ENCODE data around the gene ADPRH. TPM values are rescaled to one million over a fixed set of nuclear protein-coding genes. Genes with fewer than 3 reads are reported as not detected.

Gene ADPRH
- total RNA-seq, result 7.2 and 8.3 TPM in 2 replicates

DNA sequence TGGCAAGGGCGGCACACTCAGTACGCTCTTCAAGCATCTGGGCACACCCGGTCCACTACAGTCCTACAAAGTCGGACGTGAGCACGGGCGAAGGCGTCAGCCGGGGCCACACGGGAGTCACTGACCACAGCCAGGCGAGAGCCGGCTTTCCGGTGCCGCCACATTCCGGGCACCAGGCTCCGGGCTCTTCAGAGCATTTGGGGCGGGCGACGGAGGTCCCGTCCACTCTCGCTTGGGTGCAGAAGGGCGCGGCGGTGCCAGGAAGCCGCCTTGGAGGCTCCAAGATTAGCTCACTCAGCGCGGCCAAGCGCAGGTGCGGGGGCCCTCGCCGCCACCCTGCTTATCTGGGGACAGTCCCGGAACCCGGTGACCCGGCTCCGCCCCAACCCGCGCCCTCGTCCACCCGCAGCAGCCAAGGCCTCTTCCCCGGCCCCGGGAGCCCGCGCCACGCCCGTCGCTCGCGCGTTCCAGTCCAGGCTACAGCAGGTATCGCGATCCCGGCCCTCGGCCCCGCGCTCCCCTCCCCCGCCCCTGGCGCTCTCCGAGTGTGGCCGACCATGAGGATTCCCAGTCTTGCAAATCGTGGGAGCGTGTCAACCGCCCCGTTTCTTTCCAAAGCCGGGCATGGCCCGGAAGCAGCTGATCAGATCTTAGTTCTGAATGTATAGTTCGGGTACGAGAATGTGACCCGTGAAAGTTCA is at the start of gene ADPRH:
TSS of gene ADPRH (plus strand) at position 127 of the 701 bp plus-strand sequence. CDS start 2,678 bp downstream, outside the sequence.
- TF ChIP-seq, protein P1, sequence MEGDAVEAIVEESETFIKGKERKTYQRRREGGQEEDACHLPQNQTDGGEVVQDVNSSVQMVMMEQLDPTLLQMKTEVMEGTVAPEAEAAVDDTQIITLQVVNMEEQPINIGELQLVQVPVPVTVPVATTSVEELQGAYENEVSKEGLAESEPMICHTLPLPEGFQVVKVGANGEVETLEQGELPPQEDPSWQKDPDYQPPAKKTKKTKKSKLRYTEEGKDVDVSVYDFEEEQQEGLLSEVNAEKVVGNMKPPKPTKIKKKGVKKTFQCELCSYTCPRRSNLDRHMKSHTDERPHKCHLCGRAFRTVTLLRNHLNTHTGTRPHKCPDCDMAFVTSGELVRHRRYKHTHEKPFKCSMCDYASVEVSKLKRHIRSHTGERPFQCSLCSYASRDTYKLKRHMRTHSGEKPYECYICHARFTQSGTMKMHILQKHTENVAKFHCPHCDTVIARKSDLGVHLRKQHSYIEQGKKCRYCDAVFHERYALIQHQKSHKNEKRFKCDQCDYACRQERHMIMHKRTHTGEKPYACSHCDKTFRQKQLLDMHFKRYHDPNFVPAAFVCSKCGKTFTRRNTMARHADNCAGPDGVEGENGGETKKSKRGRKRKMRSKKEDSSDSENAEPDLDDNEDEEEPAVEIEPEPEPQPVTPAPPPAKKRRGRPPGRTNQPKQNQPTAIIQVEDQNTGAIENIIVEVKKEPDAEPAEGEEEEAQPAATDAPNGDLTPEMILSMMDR (IDR thresholded peaks at IDR 0.05; ENCODE audit: extremely low read depth, low read depth, low read length), result no peak
- Histone ChIP-seq H3K27ac (ENCODE audit: low read depth, low read length) (peak within 1 kb of the TSS; percentile 79), H3K27me3 (ENCODE audit: insufficient read depth, low read length) (no peaks in the 10 kb centered on the region), H3K36me3 (ENCODE audit: insufficient read depth, low read length) (no peaks in the 10 kb centered on the region), H3K4me1 (ENCODE audit: insufficient read depth, low read length) (peaks cover 12% of the 10 kb centered on the region), H3K79me2 (ENCODE audit: insufficient read depth, low read length) (no peaks in the 10 kb centered on the region), H4K20me1 (ENCODE audit: insufficient read depth, low read length) (no peaks in the 10 kb centered on the region), H3K9me3 (ENCODE audit: low read depth, low read length) (no peaks in the 10 kb centered on the region), H3K4me3 (ENCODE audit: insufficient read depth, low read length) (peak within 1 kb of the TSS; percentile 79), H3K4me2 (ENCODE audit: insufficient read depth, low read length) (peak within 1 kb of the TSS; percentile 84), H2AFZ (ENCODE audit: low read length) (peak within 1 kb of the TSS; percentile 96)
- peak; percentile 96 for DNase-seq (ENCODE audit: insufficient read length, low spot score, missing footprints)

DNA sequence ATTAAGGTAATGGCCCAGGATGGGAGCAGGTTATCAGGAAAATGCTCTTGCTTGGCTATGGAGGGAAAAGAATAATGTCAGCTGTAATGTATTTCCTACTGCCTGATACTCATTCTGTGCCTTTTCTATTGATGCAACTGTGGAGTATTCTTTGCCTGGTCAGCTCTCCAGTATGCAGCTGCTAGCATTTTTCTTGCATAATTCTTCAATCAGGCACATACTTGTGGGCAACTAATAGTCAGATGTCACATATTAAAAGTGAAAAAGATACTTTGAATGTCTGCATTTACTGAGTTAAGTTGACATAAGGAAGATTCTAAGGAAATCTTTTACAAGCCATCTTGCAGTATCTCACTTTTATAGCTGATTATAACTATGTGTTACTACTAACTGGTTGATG is 49.4 kb upstream of the ADPRH start:
- DNase-seq (ENCODE audit: insufficient read length, low spot score, missing footprints), result peak; percentile 38
- Histone ChIP-seq H3K4me2 (ENCODE audit: insufficient read depth, low read length) (peak overlapping the region; percentile 55), H3K27me3 (ENCODE audit: insufficient read depth, low read length) (no peaks in the 10 kb centered on the region), H3K4me3 (ENCODE audit: insufficient read depth, low read length) (no peak overlapping the region), H3K9me3 (ENCODE audit: low read depth, low read length) (no peaks in the 10 kb centered on the region), H3K79me2 (ENCODE audit: insufficient read depth, low read length) (no peaks in the 10 kb centered on the region), H3K4me1 (ENCODE audit: insufficient read depth, low read length) (peaks cover 11% of the 10 kb centered on the region), H3K36me3 (ENCODE audit: insufficient read depth, low read length) (peaks cover 6% of the 10 kb centered on the region), H2AFZ (ENCODE audit: low read length) (peak overlapping the region; percentile 29), H3K27ac (ENCODE audit: low read depth, low read length) (peak overlapping the region; percentile 24), H4K20me1 (ENCODE audit: insufficient read depth, low read length) (no peaks in the 10 kb centered on the region)
- TF ChIP-seq, protein P1 (IDR thresholded peaks at IDR 0.05; ENCODE audit: extremely low read depth, low read depth, low read length), result no peak

DNA sequence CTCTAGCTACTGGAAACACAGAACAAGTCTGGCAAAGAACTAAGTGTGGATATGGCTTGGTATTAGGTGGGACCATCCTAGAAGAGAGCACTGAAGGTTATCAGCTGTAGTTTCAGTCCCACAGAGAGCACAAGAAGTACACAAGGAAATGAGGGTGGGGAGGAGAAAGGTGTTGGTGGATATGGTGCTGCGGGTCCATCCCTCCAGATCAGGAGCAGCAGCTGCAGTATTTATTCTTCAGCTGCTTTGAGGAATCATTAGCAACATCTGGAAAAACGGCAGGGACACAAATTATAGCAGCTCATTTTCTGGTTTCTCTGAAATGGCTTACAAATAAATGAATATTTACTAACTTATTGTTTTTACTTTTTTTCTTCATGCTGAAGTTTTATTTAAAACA is 48.8 kb upstream of the ADPRH start:
- Histone ChIP-seq H2AFZ (ENCODE audit: low read length) (no peak overlapping the region), H3K9me3 (ENCODE audit: low read depth, low read length) (no peaks in the 10 kb centered on the region), H3K4me3 (ENCODE audit: insufficient read depth, low read length) (no peak overlapping the region), H3K36me3 (ENCODE audit: insufficient read depth, low read length) (peaks cover under 1% of the 10 kb centered on the region), H4K20me1 (ENCODE audit: insufficient read depth, low read length) (no peaks in the 10 kb centered on the region), H3K27ac (ENCODE audit: low read depth, low read length) (peak overlapping the region; percentile 24), H3K4me1 (ENCODE audit: insufficient read depth, low read length) (peaks cover 11% of the 10 kb centered on the region), H3K79me2 (ENCODE audit: insufficient read depth, low read length) (no peaks in the 10 kb centered on the region), H3K4me2 (ENCODE audit: insufficient read depth, low read length) (peak overlapping the region; percentile 55), H3K27me3 (ENCODE audit: insufficient read depth, low read length) (no peaks in the 10 kb centered on the region)
- TF ChIP-seq, protein P1 (IDR thresholded peaks at IDR 0.05; ENCODE audit: extremely low read depth, low read depth, low read length), result no peak
- peak; percentile 1 for DNase-seq (ENCODE audit: insufficient read length, low spot score, missing footprints)

DNA sequence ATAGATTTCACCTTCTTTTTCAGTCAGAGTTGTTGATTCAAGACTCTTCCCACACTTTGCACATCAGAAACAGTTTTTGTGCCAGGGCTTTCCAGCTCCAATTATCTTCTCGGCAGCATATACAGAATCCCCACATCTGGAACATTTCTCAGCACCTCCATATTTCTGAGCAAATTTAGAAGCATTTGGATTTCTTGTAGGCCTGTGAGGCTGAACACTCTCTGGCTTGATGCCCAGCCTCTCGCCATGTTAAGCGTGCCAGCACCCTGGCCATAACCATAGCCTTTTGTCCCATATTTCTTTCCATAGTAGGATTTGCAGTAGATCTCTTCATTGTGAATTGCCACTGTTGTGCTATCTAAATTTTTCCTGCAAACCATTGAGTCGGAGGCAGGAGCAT is 48.1 kb upstream of the ADPRH start:
- Histone ChIP-seq H3K9me3 (ENCODE audit: low read depth, low read length) (no peaks in the 10 kb centered on the region), H4K20me1 (ENCODE audit: insufficient read depth, low read length) (no peaks in the 10 kb centered on the region), H3K27ac (ENCODE audit: low read depth, low read length) (no peak overlapping the region), H3K4me3 (ENCODE audit: insufficient read depth, low read length) (no peak overlapping the region), H3K4me2 (ENCODE audit: insufficient read depth, low read length) (no peak overlapping the region), H2AFZ (ENCODE audit: low read length) (no peak overlapping the region), H3K36me3 (ENCODE audit: insufficient read depth, low read length) (no peaks in the 10 kb centered on the region), H3K79me2 (ENCODE audit: insufficient read depth, low read length) (no peaks in the 10 kb centered on the region), H3K4me1 (ENCODE audit: insufficient read depth, low read length) (peaks cover 11% of the 10 kb centered on the region), H3K27me3 (ENCODE audit: insufficient read depth, low read length) (no peaks in the 10 kb centered on the region)
- TF ChIP-seq, protein P1 (IDR thresholded peaks at IDR 0.05; ENCODE audit: extremely low read depth, low read depth, low read length), result no peak
- DNase-seq (ENCODE audit: insufficient read length, low spot score, missing footprints), result no peak
